ENCODE data around the gene KRTAP21-1. TPM values are rescaled to one million over a fixed set of nuclear protein-coding genes. Genes with fewer than 3 reads are reported as not detected.
"Not testable (repeated sequence)": the region's sequence is repeated elsewhere in the genome, so short reads cannot be mapped to it uniquely, and the experiment has no call there.

The KRTAP21-1 gene
- not detected for total RNA-seq

- DNase-seq; H3K4me1 ChIP-seq; ATAC-seq; H3K27ac ChIP-seq; in situ Hi-C loops (cut with MboI; ENCODE audit: low sequenced_read_pairs in 4 of 4); H3K9me3 ChIP-seq; intact Hi-C loops (cut with DNase I; ENCODE audit: low total_unique reads); H3K4me3 ChIP-seq; H3K27me3 ChIP-seq; H3K36me3 ChIP-seq: not testable (repeated sequence)
Measured at GRCh38 chr21:30755328-30755727, at the start of gene KRTAP21-1. TSS of gene KRTAP21-1 (minus strand) at chr21:30755428. CDS start at chr21:30755378, 50 bp downstream.

GRCh38 chr21:30800605-30801004 lies 45.4 kb upstream of the KRTAP21-1 start:
- DNase-seq (no peak), ATAC-seq (no peak)
- Histone ChIP-seq H3K27me3 (no peaks in the 10 kb centered on the region), H3K27ac (no peak overlapping the region), H3K4me3 (no peak overlapping the region), H3K36me3 (no peaks in the 10 kb centered on the region), H3K4me1 (no peaks in the 10 kb centered on the region), H3K9me3 (no peaks in the 10 kb centered on the region)
- TF ChIP-seq CTCF (IDR thresholded peaks at IDR 0.05 in 4 of 5, conservative IDR thresholded peaks at IDR 0.05 in 1 of 5): no peak
- in situ Hi-C loops (cut with MboI; ENCODE audit: low sequenced_read_pairs in 4 of 4) (no loop called here), intact Hi-C loops (cut with DNase I; ENCODE audit: low total_unique reads) (no loop called here)

- Histone ChIP-seq H3K4me1 (no peaks in the 10 kb centered on the region), H3K27me3 (no peaks in the 10 kb centered on the region), H3K9me3 (no peaks in the 10 kb centered on the region), H3K36me3 (no peaks in the 10 kb centered on the region), H3K4me3 (no peak overlapping the region), H3K27ac (no peak overlapping the region)
- in situ Hi-C loops (cut with MboI; ENCODE audit: low sequenced_read_pairs in 4 of 4) (no loop called here), intact Hi-C loops (cut with DNase I; ENCODE audit: low total_unique reads) (no loop called here)
- TF ChIP-seq CTCF (IDR thresholded peaks at IDR 0.05 in 4 of 5, conservative IDR thresholded peaks at IDR 0.05 in 1 of 5) (no peak), POLR2A (IDR thresholded peaks at IDR 0.05) (no peak)
- no peak for ATAC-seq
- DNase-seq: no peak
Measured at GRCh38 chr21:30793581-30794314, 38.5 kb upstream of the KRTAP21-1 start.

GRCh38 chr21:30779249-30779648 lies 24.0 kb upstream of the KRTAP21-1 start:
- in situ Hi-C loops (cut with MboI; ENCODE audit: low sequenced_read_pairs in 4 of 4): no loop called here
- DNase-seq: no peak

More at GRCh38 chr21:30779249-30779648, 24.0 kb upstream of the KRTAP21-1 start:
- H3K27ac ChIP-seq: no peak overlapping the region
- no peak for ATAC-seq
- H3K4me1 ChIP-seq: no peaks in the 10 kb centered on the region
- TF ChIP-seq POLR2A (IDR thresholded peaks at IDR 0.05): no peak
- TF ChIP-seq CTCF (IDR thresholded peaks at IDR 0.05 in 4 of 5, conservative IDR thresholded peaks at IDR 0.05 in 1 of 5): no peak
- H3K27me3 ChIP-seq: no peaks in the 10 kb centered on the region
- no peak overlapping the region for H3K4me3 ChIP-seq
- H3K36me3 ChIP-seq: no peaks in the 10 kb centered on the region
- H3K9me3 ChIP-seq: no peaks in the 10 kb centered on the region
- intact Hi-C loops (cut with DNase I; ENCODE audit: low total_unique reads): no loop called here
